ENCODE measurements around the gene RASGEF1C. TPM values are rescaled to one million over a fixed set of nuclear protein-coding genes. Genes with fewer than 3 reads are reported as not detected.

The RASGEF1C gene
- total and polyA plus RNA-seq, 10 of the 15 experiments (the other 5 are each of a cell fraction or from before 2014, with no cell fraction given), result not detected

DNA sequence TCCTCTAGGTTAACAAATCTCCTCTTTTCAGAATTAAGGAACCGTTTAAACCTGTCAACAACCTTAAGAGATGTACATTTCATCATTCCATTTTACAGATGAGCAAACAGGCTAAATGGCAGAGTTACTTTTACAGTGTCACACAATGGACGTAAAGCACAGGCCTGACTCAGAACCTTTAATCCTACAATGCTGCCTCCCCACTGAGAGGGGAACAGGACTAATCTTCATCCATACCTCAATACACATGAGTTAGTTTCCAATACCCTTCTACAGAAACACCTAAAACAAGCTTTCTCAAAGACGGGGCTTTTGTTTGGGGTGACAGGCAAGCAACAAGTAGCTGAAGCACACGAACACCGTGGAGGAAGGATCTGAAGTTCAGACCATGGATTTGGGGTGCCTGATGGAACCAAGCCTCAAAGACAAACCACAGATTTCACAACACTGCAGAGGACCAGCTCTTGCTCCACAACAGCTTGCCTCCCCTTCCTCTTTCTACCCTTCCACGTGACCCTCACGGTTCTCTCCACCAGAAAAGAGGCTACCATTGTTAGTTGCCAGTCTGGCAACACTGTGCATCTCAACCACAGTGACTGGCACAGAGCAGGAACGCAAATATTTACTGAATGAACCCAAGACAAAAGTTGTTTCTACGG, 139.3 kb downstream of the RASGEF1C start (continued):
- TF ChIP-seq, protein P1, sequence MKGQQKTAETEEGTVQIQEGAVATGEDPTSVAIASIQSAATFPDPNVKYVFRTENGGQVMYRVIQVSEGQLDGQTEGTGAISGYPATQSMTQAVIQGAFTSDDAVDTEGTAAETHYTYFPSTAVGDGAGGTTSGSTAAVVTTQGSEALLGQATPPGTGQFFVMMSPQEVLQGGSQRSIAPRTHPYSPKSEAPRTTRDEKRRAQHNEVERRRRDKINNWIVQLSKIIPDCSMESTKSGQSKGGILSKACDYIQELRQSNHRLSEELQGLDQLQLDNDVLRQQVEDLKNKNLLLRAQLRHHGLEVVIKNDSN (IDR thresholded peaks at IDR 0.05; ENCODE audit: borderline replicate concordance, extremely low read length, insufficient read depth, low read depth, low read length), result peak; percentile 9

GRCh38 chr5:180068519-180069090, 140.4 kb downstream of the RASGEF1C start:
- ATAC-seq (no peak), DNase-seq (ENCODE audit: low read depth, low spot score) (no peak), FAIRE-seq (no peak)
- Histone ChIP-seq H3K4me2 (ENCODE audit: control insufficient read depth, insufficient read depth) (no peak overlapping the region), H3K79me2 (ENCODE audit: control insufficient read depth, insufficient read depth, low read length) (no peaks in the 10 kb centered on the region; the same call in 1 of the 2 replicates), H4K20me1 (ENCODE audit: control insufficient read depth, insufficient read depth) (no peaks in the 10 kb centered on the region), H3K9me3 (replicated peaks; ENCODE audit: control insufficient read depth, insufficient read depth, low read length) (peaks cover 4% of the 10 kb centered on the region; the same call in 2 of the 3 replicates), H3K27ac (ENCODE audit: control insufficient read depth, insufficient read depth) (no peak overlapping the region), H3K4me1 (ENCODE audit: control insufficient read depth, insufficient read depth, low read length) (no peaks in the 10 kb centered on the region), H3K4me3 (peak overlapping the region; percentile 2; the same call in 1 of the 2 replicates), H3K9ac (ENCODE audit: control insufficient read depth, insufficient read depth, low read length) (no peak overlapping the region), H2AFZ (ENCODE audit: control insufficient read depth, low read depth, low read length) (no peak overlapping the region), H3K27me3 (replicated peaks in 1 of 2; ENCODE audit: control insufficient read depth in 2 of 2, insufficient read depth in 2 of 2, low read length in 1 of 2) (peaks cover 4 to 7% of the 10 kb centered on the region in 2 experiments; a peak in 3 of 4 replicates), H3K36me3 (ENCODE audit: control insufficient read depth in 2 of 2, insufficient read depth in 2 of 2, low read length in 1 of 2) (no peaks in the 10 kb centered on the region)
- TF ChIP-seq RBBP5 (conservative IDR thresholded peaks at IDR 0.05), result no peak
- TF ChIP-seq, protein P2, sequence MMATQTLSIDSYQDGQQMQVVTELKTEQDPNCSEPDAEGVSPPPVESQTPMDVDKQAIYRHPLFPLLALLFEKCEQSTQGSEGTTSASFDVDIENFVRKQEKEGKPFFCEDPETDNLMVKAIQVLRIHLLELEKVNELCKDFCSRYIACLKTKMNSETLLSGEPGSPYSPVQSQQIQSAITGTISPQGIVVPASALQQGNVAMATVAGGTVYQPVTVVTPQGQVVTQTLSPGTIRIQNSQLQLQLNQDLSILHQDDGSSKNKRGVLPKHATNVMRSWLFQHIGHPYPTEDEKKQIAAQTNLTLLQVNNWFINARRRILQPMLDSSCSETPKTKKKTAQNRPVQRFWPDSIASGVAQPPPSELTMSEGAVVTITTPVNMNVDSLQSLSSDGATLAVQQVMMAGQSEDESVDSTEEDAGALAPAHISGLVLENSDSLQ (IDR thresholded peaks at IDR 0.05), result no peak
- TF ChIP-seq SUPT20H (IDR thresholded peaks at IDR 0.05; ENCODE audit: borderline replicate concordance, control insufficient read depth, low read depth, low read length), result no peak
- TF ChIP-seq NR2F1 (conservative IDR thresholded peaks at IDR 0.05), result no peak
- TF ChIP-seq CREB1 (IDR thresholded peaks at IDR 0.05; ENCODE audit: low read depth), result no peak
- TF ChIP-seq SUZ12 (IDR thresholded peaks at IDR 0.05; ENCODE audit: unreplicated experiment), result no peak
- TF ChIP-seq EP300 (IDR thresholded peaks at IDR 0.05; ENCODE audit: borderline replicate concordance in 1 of 2, control insufficient read depth in 1 of 2, low read depth in 2 of 2, low read length in 2 of 2), result no peak
- TF ChIP-seq CBFB (IDR thresholded peaks at IDR 0.05; ENCODE audit: low read depth), result no peak
- no peak for TF ChIP-seq CHD4 (IDR thresholded peaks at IDR 0.05)
- no peak for TF ChIP-seq ZNF384 (IDR thresholded peaks at IDR 0.05; ENCODE audit: borderline replicate concordance, low read depth, low read length)
- no peak for TF ChIP-seq ESRRA (IDR thresholded peaks at IDR 0.05; ENCODE audit: low read length)
- TF ChIP-seq, protein P3, sequence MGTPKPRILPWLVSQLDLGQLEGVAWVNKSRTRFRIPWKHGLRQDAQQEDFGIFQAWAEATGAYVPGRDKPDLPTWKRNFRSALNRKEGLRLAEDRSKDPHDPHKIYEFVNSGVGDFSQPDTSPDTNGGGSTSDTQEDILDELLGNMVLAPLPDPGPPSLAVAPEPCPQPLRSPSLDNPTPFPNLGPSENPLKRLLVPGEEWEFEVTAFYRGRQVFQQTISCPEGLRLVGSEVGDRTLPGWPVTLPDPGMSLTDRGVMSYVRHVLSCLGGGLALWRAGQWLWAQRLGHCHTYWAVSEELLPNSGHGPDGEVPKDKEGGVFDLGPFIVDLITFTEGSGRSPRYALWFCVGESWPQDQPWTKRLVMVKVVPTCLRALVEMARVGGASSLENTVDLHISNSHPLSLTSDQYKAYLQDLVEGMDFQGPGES (IDR thresholded peaks at IDR 0.05), result no peak
- TF ChIP-seq PML (IDR thresholded peaks at IDR 0.05; ENCODE audit: low read length), result no peak
- no peak for TF ChIP-seq ZNF207 (IDR thresholded peaks at IDR 0.05; ENCODE audit: borderline replicate concordance)
- no peak for TF ChIP-seq SRF (IDR thresholded peaks at IDR 0.05; ENCODE audit: low read depth in 2 of 2, low read length in 2 of 2)
- POLR2A ChIA-PET, result no interaction called here
- CTCF ChIA-PET, result interaction anchor here (0.7 kb wide), 2 partner anchors 11 to 16 kb away, joined by 3 read pairs; no protein-coding TSS in a partner anchor
- SMC1A ChIA-PET (ENCODE audit: uncharacterized antibody, unreplicated experiment), result no interaction called here
- 4% methylated on average over 6 of the region's 6 CpGs for WGBS (ENCODE audit: insufficient coverage, insufficient replicate concordance, low lambda C conversion rate, missing lambda C conversion rate)
- RAD21 ChIA-PET (ENCODE audit: unreplicated experiment), result no interaction called here
- intact Hi-C loops (cut with micrococcal nuclease; ENCODE audit: unreplicated experiment), result no loop called here
- in situ Hi-C loops (cut with MboI), result no loop called here
- no TSS peak for BruUV-seq (replicated peaks)

All from GM12878 (cell line).